ENCODE results near the gene MBNL1. TPM values are rescaled to one million over a fixed set of nuclear protein-coding genes. Genes with fewer than 3 reads are reported as not detected.

Gene MBNL1
- total RNA-seq, 4 donors from 2014 or later = 346 to 530 (median 397) TPM

- TF ChIP-seq, protein P1, sequence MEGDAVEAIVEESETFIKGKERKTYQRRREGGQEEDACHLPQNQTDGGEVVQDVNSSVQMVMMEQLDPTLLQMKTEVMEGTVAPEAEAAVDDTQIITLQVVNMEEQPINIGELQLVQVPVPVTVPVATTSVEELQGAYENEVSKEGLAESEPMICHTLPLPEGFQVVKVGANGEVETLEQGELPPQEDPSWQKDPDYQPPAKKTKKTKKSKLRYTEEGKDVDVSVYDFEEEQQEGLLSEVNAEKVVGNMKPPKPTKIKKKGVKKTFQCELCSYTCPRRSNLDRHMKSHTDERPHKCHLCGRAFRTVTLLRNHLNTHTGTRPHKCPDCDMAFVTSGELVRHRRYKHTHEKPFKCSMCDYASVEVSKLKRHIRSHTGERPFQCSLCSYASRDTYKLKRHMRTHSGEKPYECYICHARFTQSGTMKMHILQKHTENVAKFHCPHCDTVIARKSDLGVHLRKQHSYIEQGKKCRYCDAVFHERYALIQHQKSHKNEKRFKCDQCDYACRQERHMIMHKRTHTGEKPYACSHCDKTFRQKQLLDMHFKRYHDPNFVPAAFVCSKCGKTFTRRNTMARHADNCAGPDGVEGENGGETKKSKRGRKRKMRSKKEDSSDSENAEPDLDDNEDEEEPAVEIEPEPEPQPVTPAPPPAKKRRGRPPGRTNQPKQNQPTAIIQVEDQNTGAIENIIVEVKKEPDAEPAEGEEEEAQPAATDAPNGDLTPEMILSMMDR (IDR thresholded peaks at IDR 0.05) = no peak
- DNase-seq (ENCODE audit: low spot score) = no peak
- no peak for ATAC-seq (ENCODE audit: low FRiP score)
Measured at GRCh38 chr3:152300029-152300731, 31.5 kb downstream of the MBNL1 start.

DNA sequence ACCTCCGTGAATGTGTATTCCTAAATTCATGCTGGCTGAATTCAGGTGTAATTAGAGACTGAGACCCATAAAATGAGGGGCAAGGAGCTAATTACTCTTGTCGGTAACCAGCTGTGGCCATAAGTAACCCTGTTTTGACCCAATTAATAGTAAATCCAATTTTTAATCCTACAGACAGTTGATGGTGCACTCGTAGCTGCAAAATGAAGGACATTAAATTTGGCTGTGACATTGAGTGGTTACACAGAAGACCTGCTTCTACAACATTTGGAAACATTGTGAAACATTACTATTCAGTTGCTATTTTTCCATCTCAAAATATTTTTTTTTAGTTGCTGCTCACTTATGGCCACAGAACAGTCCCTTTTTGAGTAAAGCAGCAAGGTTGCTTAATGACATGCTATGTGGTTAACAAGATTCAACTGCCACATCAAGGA, 33.0 kb downstream of the MBNL1 start:
- TF ChIP-seq, protein P1 (IDR thresholded peaks at IDR 0.05) = no peak
- ATAC-seq (ENCODE audit: low FRiP score) (no peak), DNase-seq (ENCODE audit: low spot score) (no peak)

GRCh38 chr3:152302521-152303021, 33.8 kb downstream of the MBNL1 start:
- DNase-seq (ENCODE audit: low spot score) (no peak), ATAC-seq (ENCODE audit: low FRiP score) (peak; percentile 58)
- TF ChIP-seq, protein P1 (IDR thresholded peaks at IDR 0.05) = no peak

- DNase-seq (ENCODE audit: low spot score) = no peak
- TF ChIP-seq, protein P1 (IDR thresholded peaks at IDR 0.05) = no peak
- ATAC-seq (ENCODE audit: low FRiP score) = no peak
Measured at GRCh38 chr3:152304160-152304559, 35.4 kb downstream of the MBNL1 start.

- no peak for ATAC-seq (ENCODE audit: low FRiP score)
- TF ChIP-seq, protein P1 (IDR thresholded peaks at IDR 0.05) = no peak
- DNase-seq (ENCODE audit: low spot score) = no peak
Measured at GRCh38 chr3:152305075-152305474, 36.3 kb downstream of the MBNL1 start.

GRCh38 chr3:152307829-152308474, 39.2 kb downstream of the MBNL1 start:
- TF ChIP-seq, protein P1 (IDR thresholded peaks at IDR 0.05) = no peak

More at GRCh38 chr3:152307829-152308474, 39.2 kb downstream of the MBNL1 start:
- ATAC-seq (ENCODE audit: low FRiP score) (no peak), DNase-seq (ENCODE audit: low spot score) (no peak)
